ENCODE measurements around the gene CDC42BPB.

CDC42BPB gene

GRCh38 chr14:103097994-103098957 is 40.9 kb upstream of the CDC42BPB start:
- peaks cover 26% of the 10 kb centered on the region for H3K27me3 Mint-ChIP-seq

GRCh38 chr14:103097244-103097993 is 40.1 kb upstream of the CDC42BPB start:
- Mint-ChIP-seq H3K27me3 (peaks cover 19% of the 10 kb centered on the region), H3K27ac (peak overlapping the region; percentile 5), H3K4me3 (no peak overlapping the region), H3K4me1 (peaks cover 32% of the 10 kb centered on the region), H3K36me3 (no peaks in the 10 kb centered on the region), H3K9me3 (no peaks in the 10 kb centered on the region)
- ATAC-seq, result peak; percentile 25

More at GRCh38 chr14:103097994-103098957, 40.9 kb upstream of the CDC42BPB start:
- peaks cover 39% of the 10 kb centered on the region for H3K4me1 Mint-ChIP-seq
- no peaks in the 10 kb centered on the region for H3K36me3 Mint-ChIP-seq
- no peak overlapping the region for H3K4me3 Mint-ChIP-seq
- no peak for ATAC-seq
- no peaks in the 10 kb centered on the region for H3K9me3 Mint-ChIP-seq
- H3K27ac Mint-ChIP-seq, result peak overlapping the region; percentile 5

- Mint-ChIP-seq H3K9me3 (no peaks in the 10 kb centered on the region), H3K27ac (peak overlapping the region; percentile 5), H3K27me3 (peaks cover 19% of the 10 kb centered on the region), H3K36me3 (no peaks in the 10 kb centered on the region), H3K4me1 (peaks cover 35% of the 10 kb centered on the region), H3K4me3 (no peak overlapping the region)
- no peak for ATAC-seq
Observed at GRCh38 chr14:103096387-103096786, 39.0 kb upstream of the CDC42BPB start.

GRCh38 chr14:103095210-103095778 is 37.9 kb upstream of the CDC42BPB start:
- H3K4me3 Mint-ChIP-seq, result no peak overlapping the region
- H3K27me3 Mint-ChIP-seq, result peaks cover 19% of the 10 kb centered on the region
- no peaks in the 10 kb centered on the region for H3K9me3 Mint-ChIP-seq
- no peak overlapping the region for H3K27ac Mint-ChIP-seq
- ATAC-seq, result no peak
- H3K4me1 Mint-ChIP-seq, result peaks cover 30% of the 10 kb centered on the region
- H3K36me3 Mint-ChIP-seq, result no peaks in the 10 kb centered on the region

- Mint-ChIP-seq H3K4me1 (peaks cover 25% of the 10 kb centered on the region), H3K27ac (no peak within 1 kb of the TSS), H3K36me3 (no peaks in the 10 kb centered on the region), H3K9me3 (no peaks in the 10 kb centered on the region), H3K27me3 (peaks cover 19% of the 10 kb centered on the region), H3K4me3 (no peak within 1 kb of the TSS)
- ATAC-seq, result no peak
Observed at GRCh38 chr14:103094406-103095209, 37.3 kb upstream of the CDC42BPB start, which contains the start of gene EXOC3L4. EXOC3L4 (plus strand) TSS chr14:103094725; CDS start chr14:103100220, 5,495 bp downstream.

GRCh38 chr14:103093856-103094405 is 36.6 kb upstream of the CDC42BPB start:
- no peak for ATAC-seq
- H3K9me3 Mint-ChIP-seq, result no peaks in the 10 kb centered on the region
- H3K4me1 Mint-ChIP-seq, result peaks cover 32% of the 10 kb centered on the region
- no peaks in the 10 kb centered on the region for H3K36me3 Mint-ChIP-seq
- no peak overlapping the region for H3K4me3 Mint-ChIP-seq
- H3K27me3 Mint-ChIP-seq, result peaks cover 19% of the 10 kb centered on the region
- no peak overlapping the region for H3K27ac Mint-ChIP-seq

- Mint-ChIP-seq H3K27ac (no peak overlapping the region), H3K9me3 (no peaks in the 10 kb centered on the region), H3K27me3 (peaks cover 12% of the 10 kb centered on the region), H3K4me1 (peaks cover 35% of the 10 kb centered on the region), H3K36me3 (no peaks in the 10 kb centered on the region), H3K4me3 (peak overlapping the region; percentile 51)
- ATAC-seq, result no peak
Observed at GRCh38 chr14:103091883-103092222, 34.5 kb upstream of the CDC42BPB start.

- Mint-ChIP-seq H3K27ac (no peak overlapping the region), H3K4me1 (peaks cover 35% of the 10 kb centered on the region), H3K4me3 (peak overlapping the region; percentile 67), H3K9me3 (no peaks in the 10 kb centered on the region), H3K27me3 (peaks cover 12% of the 10 kb centered on the region), H3K36me3 (no peaks in the 10 kb centered on the region)
- peak; percentile 79 for ATAC-seq
Observed at GRCh38 chr14:103091041-103091882, 33.9 kb upstream of the CDC42BPB start.

GRCh38 chr14:103090481-103091020 is 33.2 kb upstream of the CDC42BPB start:
- Mint-ChIP-seq H3K4me1 (peaks cover 35% of the 10 kb centered on the region), H3K4me3 (peak overlapping the region; percentile 67), H3K27ac (no peak overlapping the region), H3K36me3 (no peaks in the 10 kb centered on the region), H3K27me3 (peaks cover 16% of the 10 kb centered on the region), H3K9me3 (no peaks in the 10 kb centered on the region)
- no peak for ATAC-seq

GRCh38 chr14:103089386-103090335 is 32.3 kb upstream of the CDC42BPB start:
- Mint-ChIP-seq H3K36me3 (no peaks in the 10 kb centered on the region), H3K9me3 (no peaks in the 10 kb centered on the region), H3K4me3 (no peak overlapping the region), H3K27ac (no peak overlapping the region), H3K27me3 (peaks cover 21% of the 10 kb centered on the region), H3K4me1 (peaks cover 29% of the 10 kb centered on the region)
- no peak for ATAC-seq

GRCh38 chr14:103088921-103089320 is 31.6 kb upstream of the CDC42BPB start:
- H3K36me3 Mint-ChIP-seq, result no peaks in the 10 kb centered on the region
- no peaks in the 10 kb centered on the region for H3K9me3 Mint-ChIP-seq
- peaks cover 22% of the 10 kb centered on the region for H3K4me1 Mint-ChIP-seq
- no peak for ATAC-seq
- H3K27ac Mint-ChIP-seq, result no peak overlapping the region
- no peak overlapping the region for H3K4me3 Mint-ChIP-seq
- peaks cover 21% of the 10 kb centered on the region for H3K27me3 Mint-ChIP-seq

GRCh38 chr14:103087343-103087835 is 30.0 kb upstream of the CDC42BPB start:
- Mint-ChIP-seq H3K4me1 (peaks cover 22% of the 10 kb centered on the region), H3K27me3 (peaks cover 21% of the 10 kb centered on the region), H3K36me3 (no peaks in the 10 kb centered on the region), H3K27ac (no peak overlapping the region), H3K4me3 (no peak overlapping the region), H3K9me3 (no peaks in the 10 kb centered on the region)
- no peak for ATAC-seq

Measured in stimulated activated memory B cell treated with anti-CD40 and anti-IgM and Interleukin-4, amounts not matched to agents 10 μg/mL and 1 μg/mL and 100 μg/mL, for 72 hours (primary cell).